Astrocyte (in vitro differentiated cells and primary cell): ENCODE results near the gene STON1. TPM values are rescaled to one million over a fixed set of nuclear protein-coding genes. Genes with fewer than 3 reads are reported as not detected.

Experiments used
- DNase-seq: peaks from one replicate; pipeline ENCODE4 v3.0.0-alpha.2; 2010; ENCODE audit warnings: low read depth
- FAIRE-seq: peaks from 2 replicates; lab custom pipeline; 2011; peaks lifted over from hg19 to GRCh38; lab: Jason Lieb, UNC
- H2AFZ ChIP-seq: 2 replicates; pipeline ENCODE4 v1.6.0; 2012; ENCODE audit warnings: low read depth, low read length, inconsistent platforms
- H3K27ac ChIP-seq: 2 replicates; pipeline ENCODE4 v1.5.1; 2011; ENCODE audit warnings: low read depth, low read length, inconsistent platforms
- H3K27me3 ChIP-seq: 2 replicates; pipeline ENCODE4 v1.6.0; 2011; ENCODE audit warnings: low read length, inconsistent platforms; ENCODE audit not compliant: insufficient read depth
- H3K36me3 ChIP-seq: 2 replicates; pipeline ENCODE4 v1.5.1; 2011; ENCODE audit warnings: low read length, inconsistent platforms; ENCODE audit not compliant: insufficient read depth
- H3K4me1 ChIP-seq: 2 replicates; pipeline ENCODE4 v1.5.1; 2011; ENCODE audit warnings: low read length, inconsistent platforms; ENCODE audit not compliant: insufficient read depth
- H3K4me2 ChIP-seq: 2 replicates; pipeline ENCODE4 v1.6.0; 2012; ENCODE audit warnings: low read length, inconsistent platforms
- H3K4me3 ChIP-seq: 2 replicates; pipeline ENCODE4 v1.5.1; 2011; ENCODE audit warnings: low read depth, mild to moderate bottlenecking, low read length, inconsistent platforms; ENCODE audit not compliant: insufficient read depth
- H3K79me2 ChIP-seq: 2 replicates; pipeline ENCODE4 v1.6.0; 2012; ENCODE audit warnings: mild to moderate bottlenecking, low read length, inconsistent platforms; ENCODE audit not compliant: insufficient read depth
- H3K9ac ChIP-seq: 2 replicates; pipeline ENCODE4 v1.6.0; 2012; ENCODE audit warnings: mild to moderate bottlenecking, low read length, inconsistent platforms
- H3K9me3 ChIP-seq: 2 replicates; pipeline ENCODE4 v1.5.1; 2012; ENCODE audit warnings: low read depth, mild to moderate bottlenecking, low read length, inconsistent platforms; ENCODE audit not compliant: insufficient read depth
- H4K20me1 ChIP-seq: 2 replicates; pipeline ENCODE4 v1.6.0; 2012; ENCODE audit warnings: low read length, inconsistent platforms; ENCODE audit not compliant: insufficient read depth
- H3K27ac Mint-ChIP-seq: one replicate; pipeline ENCODE4 v1.8.0; 2021; ENCODE audit warnings: mild to moderate bottlenecking, mixed read lengths; ENCODE audit not compliant: unreplicated experiment
- H3K27me3 Mint-ChIP-seq: one replicate; pipeline ENCODE4 v1.8.0; 2021; ENCODE audit warnings: low read depth, mixed read lengths; ENCODE audit not compliant: unreplicated experiment
- H3K36me3 Mint-ChIP-seq: one replicate; pipeline ENCODE4 v1.8.0; 2021; ENCODE audit warnings: low read depth, mixed read lengths; ENCODE audit not compliant: unreplicated experiment
- H3K4me1 Mint-ChIP-seq: one replicate; pipeline ENCODE4 v1.8.0; 2021; ENCODE audit warnings: low read depth, mixed read lengths; ENCODE audit not compliant: unreplicated experiment
- H3K4me3 Mint-ChIP-seq: one replicate; pipeline ENCODE4 v1.8.0; 2021; ENCODE audit warnings: mild to moderate bottlenecking, moderate library complexity, mixed read lengths; ENCODE audit not compliant: unreplicated experiment
- H3K9me3 Mint-ChIP-seq: one replicate; pipeline ENCODE4 v1.8.0; 2021; ENCODE audit warnings: mild to moderate bottlenecking, mixed read lengths; ENCODE audit not compliant: unreplicated experiment
- EZH2 ChIP-seq: IDR thresholded peaks from 2 replicates; pipeline ENCODE4 v1.6.1; 2012; ENCODE audit warnings: mild to moderate bottlenecking, low read length, inconsistent platforms; ENCODE audit not compliant: insufficient read depth
- total RNA-seq: library from RNA; stranded (reverse); gene quantifications from 2 replicates; pipeline ENCODE4 v1.2.1, GENCODE V29; 2021
- TF ChIP-seq, protein P1 (sequence below): IDR thresholded peaks from 2 replicates; pipeline ENCODE4 v1.5.1; 2011; ENCODE audit warnings: low read depth, mild to moderate bottlenecking, inconsistent platforms, low read length, moderate library complexity; ENCODE audit not compliant: insufficient read depth

STON1 gene
- total RNA-seq, 1 donor from 2014 or later = 7.3 TPM

DNA sequence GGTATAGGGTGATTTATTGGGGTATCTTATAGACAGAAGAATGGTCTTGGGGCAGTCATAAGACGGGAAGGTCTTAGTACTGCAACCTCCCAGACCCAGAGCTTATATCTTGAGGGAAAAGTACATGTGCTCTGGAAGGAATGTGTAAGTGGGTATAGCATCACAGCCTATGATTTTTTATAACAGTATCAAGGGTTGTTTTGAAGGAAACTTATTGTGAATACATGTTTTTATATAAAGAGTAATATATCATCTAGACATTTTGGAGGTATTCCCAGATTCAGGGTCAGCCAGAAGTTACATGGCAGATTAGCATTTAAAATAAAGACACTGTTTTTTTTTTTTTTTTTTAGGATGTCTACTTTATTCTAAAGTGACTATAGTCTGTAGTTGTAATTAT, 47.6 kb upstream of the STON1 start:
- no peak for TF ChIP-seq EZH2
- TF ChIP-seq, protein P1, sequence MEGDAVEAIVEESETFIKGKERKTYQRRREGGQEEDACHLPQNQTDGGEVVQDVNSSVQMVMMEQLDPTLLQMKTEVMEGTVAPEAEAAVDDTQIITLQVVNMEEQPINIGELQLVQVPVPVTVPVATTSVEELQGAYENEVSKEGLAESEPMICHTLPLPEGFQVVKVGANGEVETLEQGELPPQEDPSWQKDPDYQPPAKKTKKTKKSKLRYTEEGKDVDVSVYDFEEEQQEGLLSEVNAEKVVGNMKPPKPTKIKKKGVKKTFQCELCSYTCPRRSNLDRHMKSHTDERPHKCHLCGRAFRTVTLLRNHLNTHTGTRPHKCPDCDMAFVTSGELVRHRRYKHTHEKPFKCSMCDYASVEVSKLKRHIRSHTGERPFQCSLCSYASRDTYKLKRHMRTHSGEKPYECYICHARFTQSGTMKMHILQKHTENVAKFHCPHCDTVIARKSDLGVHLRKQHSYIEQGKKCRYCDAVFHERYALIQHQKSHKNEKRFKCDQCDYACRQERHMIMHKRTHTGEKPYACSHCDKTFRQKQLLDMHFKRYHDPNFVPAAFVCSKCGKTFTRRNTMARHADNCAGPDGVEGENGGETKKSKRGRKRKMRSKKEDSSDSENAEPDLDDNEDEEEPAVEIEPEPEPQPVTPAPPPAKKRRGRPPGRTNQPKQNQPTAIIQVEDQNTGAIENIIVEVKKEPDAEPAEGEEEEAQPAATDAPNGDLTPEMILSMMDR = no peak
- no peak overlapping the region for H3K9ac ChIP-seq
- peaks cover 12% of the 10 kb centered on the region for H3K4me1 ChIP-seq
- no peak overlapping the region for H3K4me3 ChIP-seq
- no peaks in the 10 kb centered on the region for H3K27me3 Mint-ChIP-seq
- DNase-seq = peak; percentile 94
- no peak overlapping the region for H3K27ac Mint-ChIP-seq
- H2AFZ ChIP-seq = no peak overlapping the region
- H3K36me3 Mint-ChIP-seq = peaks cover 10% of the 10 kb centered on the region
- H3K9me3 Mint-ChIP-seq = no peaks in the 10 kb centered on the region
- H3K27me3 ChIP-seq = no peaks in the 10 kb centered on the region
- H4K20me1 ChIP-seq = no peaks in the 10 kb centered on the region
- no peaks in the 10 kb centered on the region for H3K9me3 ChIP-seq
- peaks cover 2% of the 10 kb centered on the region for H3K4me1 Mint-ChIP-seq
- FAIRE-seq = no peak
- H3K36me3 ChIP-seq = peaks cover 4% of the 10 kb centered on the region
- no peaks in the 10 kb centered on the region for H3K79me2 ChIP-seq
- H3K27ac ChIP-seq = peak overlapping the region; percentile 40
- H3K4me3 Mint-ChIP-seq = no peak overlapping the region
- H3K4me2 ChIP-seq = no peak overlapping the region

DNA sequence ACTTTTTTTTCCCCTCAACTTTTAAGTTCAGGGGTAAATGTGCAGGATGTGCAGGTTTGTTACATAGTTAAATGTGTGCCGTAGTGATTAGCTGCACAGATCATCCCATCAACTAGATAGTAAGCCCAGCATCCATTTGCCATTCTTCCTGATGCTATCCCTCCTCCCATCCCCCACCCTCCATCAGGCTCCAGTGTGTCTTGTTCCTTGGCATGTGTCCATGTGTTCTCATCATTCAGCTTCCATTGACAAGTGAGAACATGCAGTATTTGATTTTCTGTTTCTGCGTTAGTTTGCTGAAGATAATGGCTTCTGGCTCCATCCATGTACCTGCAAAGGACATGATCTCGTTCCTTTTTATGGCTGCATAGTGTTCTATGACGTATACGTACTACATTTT, 47.2 kb upstream of the STON1 start:
- Histone ChIP-seq H2AFZ (no peak overlapping the region), H3K36me3 (peaks cover 3% of the 10 kb centered on the region), H4K20me1 (no peaks in the 10 kb centered on the region), H3K27ac (peak overlapping the region; percentile 82), H3K4me1 (peaks cover 12% of the 10 kb centered on the region), H3K9me3 (no peaks in the 10 kb centered on the region), H3K9ac (no peak overlapping the region), H3K79me2 (no peaks in the 10 kb centered on the region), H3K4me3 (no peak overlapping the region), H3K4me2 (peak overlapping the region; percentile 13), H3K27me3 (no peaks in the 10 kb centered on the region)
- no peaks in the 10 kb centered on the region for H3K9me3 Mint-ChIP-seq
- peaks cover 10% of the 10 kb centered on the region for H3K36me3 Mint-ChIP-seq
- no peak overlapping the region for H3K27ac Mint-ChIP-seq
- DNase-seq = no peak
- no peak for TF ChIP-seq EZH2
- TF ChIP-seq, protein P1 = no peak
- H3K27me3 Mint-ChIP-seq = no peaks in the 10 kb centered on the region
- FAIRE-seq = no peak
- H3K4me3 Mint-ChIP-seq = no peak overlapping the region
- peaks cover 2% of the 10 kb centered on the region for H3K4me1 Mint-ChIP-seq

DNA sequence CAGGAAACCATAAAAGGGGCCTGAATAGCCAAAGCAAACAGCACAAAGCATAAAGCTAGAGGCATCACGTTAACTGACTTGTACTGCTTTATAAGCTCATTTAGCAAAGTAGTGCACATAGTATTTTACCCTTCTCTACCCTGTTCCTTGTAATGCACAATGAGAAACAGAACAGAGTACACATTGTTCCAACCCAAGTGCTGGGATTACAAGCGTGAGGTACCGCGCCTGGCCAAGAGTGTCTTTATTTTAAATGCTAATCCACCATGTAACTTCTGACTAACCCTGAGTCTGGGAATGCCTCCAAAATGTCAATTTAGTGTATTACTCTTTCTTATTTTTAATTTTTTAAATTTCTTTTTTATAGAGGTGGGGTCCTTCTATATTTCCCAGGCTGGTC, 46.4 kb upstream of the STON1 start:
- H3K27ac ChIP-seq = peak overlapping the region; percentile 82
- H3K9me3 Mint-ChIP-seq = no peaks in the 10 kb centered on the region
- H3K27ac Mint-ChIP-seq = no peak overlapping the region
- TF ChIP-seq, protein P1 = no peak
- no peak for TF ChIP-seq EZH2
- H2AFZ ChIP-seq = no peak overlapping the region
- H3K79me2 ChIP-seq = no peaks in the 10 kb centered on the region
- FAIRE-seq (no peak), DNase-seq (peak; percentile 76)
- peak overlapping the region; percentile 53 for H3K4me2 ChIP-seq
- H3K4me3 ChIP-seq = no peak overlapping the region
- no peaks in the 10 kb centered on the region for H3K27me3 Mint-ChIP-seq
- H4K20me1 ChIP-seq = no peaks in the 10 kb centered on the region
- no peak overlapping the region for H3K4me3 Mint-ChIP-seq
- peaks cover 2% of the 10 kb centered on the region for H3K4me1 Mint-ChIP-seq
- H3K36me3 Mint-ChIP-seq = peaks cover 8% of the 10 kb centered on the region
- no peaks in the 10 kb centered on the region for H3K27me3 ChIP-seq
- H3K36me3 ChIP-seq = peaks cover 3% of the 10 kb centered on the region
- H3K9ac ChIP-seq = peak overlapping the region; percentile 54
- H3K9me3 ChIP-seq = no peaks in the 10 kb centered on the region
- H3K4me1 ChIP-seq = peaks cover 12% of the 10 kb centered on the region
